Left ventricle myocardium inferior (tissue), 1 donor: ENCODE results near the gene FRMD4A. TPM values are rescaled to one million over a fixed set of nuclear protein-coding genes. Genes with fewer than 3 reads are reported as not detected.

Experiments
- DNase-seq: peaks from one replicate; pipeline ENCODE4 v3.0.0-alpha.2; 2020
- H3K27ac ChIP-seq: fragments of 200-600 bp; replicated peaks from 2 replicates; pipeline ENCODE4 v1.8.0; 2021
- H3K27me3 ChIP-seq: fragments of 200-600 bp; 2 replicates; pipeline ENCODE4 v1.8.0; 2021; ENCODE audit warnings: low read depth
- H3K36me3 ChIP-seq: fragments of 200-600 bp; 2 replicates; pipeline ENCODE4 v1.8.0; 2021
- H3K4me1 ChIP-seq: fragments of 200-600 bp; 2 replicates; pipeline ENCODE4 v1.8.0; 2021
- H3K4me3 ChIP-seq: fragments of 200-600 bp; 2 replicates; pipeline ENCODE4 v1.8.0; 2021; ENCODE audit warnings: mild to moderate bottlenecking, moderate library complexity
- H3K9me3 ChIP-seq: fragments of 200-600 bp; replicated peaks from 2 replicates; pipeline ENCODE4 v1.8.0; 2021
- intact Hi-C: fragments of 100-400 bp; cut with micrococcal nuclease; formaldehyde crosslinking; loops from one replicate; pipeline ENCODE4 v1.11.0; 2022
- total RNA-seq: library from RNA; stranded (reverse); fragmentation: NEBNext Ultra II Directional; extraction: Animal tissue kit (Norgen Biotek cat#: 25700); gene quantifications from one replicate; pipeline ENCODE4 v1.2.1, GENCODE V29; 2021
- TF ChIP-seq, protein P1 (sequence below): fragments of 200-600 bp; IDR thresholded peaks from 2 replicates; pipeline ENCODE4 v1.8.0; 2021; ENCODE audit warnings: antibody characterized with exemption, mild to moderate bottlenecking, borderline replicate concordance
- donor health status: DM: no; HTN: yes; CAD: no; lungs with severe emphysema.

The FRMD4A gene
- total RNA-seq, 1 donor from 2014 or later, result 26.1 TPM

DNA sequence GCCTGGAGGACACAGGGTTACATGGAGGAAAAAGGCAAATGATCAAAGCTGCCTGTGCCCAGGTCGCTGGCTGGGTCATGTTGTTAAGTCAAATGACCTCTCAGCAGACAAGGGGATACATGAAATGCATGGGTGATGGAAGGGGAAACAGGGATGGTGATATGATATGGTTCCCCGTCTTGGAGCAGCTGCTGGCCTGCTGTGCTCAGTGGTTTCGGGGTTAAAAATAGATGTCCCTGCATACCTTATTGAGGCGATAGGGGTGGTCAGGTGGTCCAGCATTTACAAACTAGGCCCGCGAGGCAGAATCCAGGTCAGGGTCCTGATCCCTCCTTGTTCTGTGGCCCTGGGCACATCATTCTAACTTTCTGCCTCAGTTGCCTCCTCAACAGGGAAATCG is 586.8 kb downstream of the FRMD4A start:
- peaks cover 23% of the 10 kb centered on the region for H3K36me3 ChIP-seq
- H3K4me1 ChIP-seq, result peaks cover 12% of the 10 kb centered on the region
- TF ChIP-seq, protein P1, sequence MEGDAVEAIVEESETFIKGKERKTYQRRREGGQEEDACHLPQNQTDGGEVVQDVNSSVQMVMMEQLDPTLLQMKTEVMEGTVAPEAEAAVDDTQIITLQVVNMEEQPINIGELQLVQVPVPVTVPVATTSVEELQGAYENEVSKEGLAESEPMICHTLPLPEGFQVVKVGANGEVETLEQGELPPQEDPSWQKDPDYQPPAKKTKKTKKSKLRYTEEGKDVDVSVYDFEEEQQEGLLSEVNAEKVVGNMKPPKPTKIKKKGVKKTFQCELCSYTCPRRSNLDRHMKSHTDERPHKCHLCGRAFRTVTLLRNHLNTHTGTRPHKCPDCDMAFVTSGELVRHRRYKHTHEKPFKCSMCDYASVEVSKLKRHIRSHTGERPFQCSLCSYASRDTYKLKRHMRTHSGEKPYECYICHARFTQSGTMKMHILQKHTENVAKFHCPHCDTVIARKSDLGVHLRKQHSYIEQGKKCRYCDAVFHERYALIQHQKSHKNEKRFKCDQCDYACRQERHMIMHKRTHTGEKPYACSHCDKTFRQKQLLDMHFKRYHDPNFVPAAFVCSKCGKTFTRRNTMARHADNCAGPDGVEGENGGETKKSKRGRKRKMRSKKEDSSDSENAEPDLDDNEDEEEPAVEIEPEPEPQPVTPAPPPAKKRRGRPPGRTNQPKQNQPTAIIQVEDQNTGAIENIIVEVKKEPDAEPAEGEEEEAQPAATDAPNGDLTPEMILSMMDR, result no peak
- no peak overlapping the region for H3K27ac ChIP-seq
- no peak for DNase-seq
- intact Hi-C loops, result no loop called here
- H3K9me3 ChIP-seq, result no peaks in the 10 kb centered on the region
- no peaks in the 10 kb centered on the region for H3K27me3 ChIP-seq
- no peak overlapping the region for H3K4me3 ChIP-seq

DNA sequence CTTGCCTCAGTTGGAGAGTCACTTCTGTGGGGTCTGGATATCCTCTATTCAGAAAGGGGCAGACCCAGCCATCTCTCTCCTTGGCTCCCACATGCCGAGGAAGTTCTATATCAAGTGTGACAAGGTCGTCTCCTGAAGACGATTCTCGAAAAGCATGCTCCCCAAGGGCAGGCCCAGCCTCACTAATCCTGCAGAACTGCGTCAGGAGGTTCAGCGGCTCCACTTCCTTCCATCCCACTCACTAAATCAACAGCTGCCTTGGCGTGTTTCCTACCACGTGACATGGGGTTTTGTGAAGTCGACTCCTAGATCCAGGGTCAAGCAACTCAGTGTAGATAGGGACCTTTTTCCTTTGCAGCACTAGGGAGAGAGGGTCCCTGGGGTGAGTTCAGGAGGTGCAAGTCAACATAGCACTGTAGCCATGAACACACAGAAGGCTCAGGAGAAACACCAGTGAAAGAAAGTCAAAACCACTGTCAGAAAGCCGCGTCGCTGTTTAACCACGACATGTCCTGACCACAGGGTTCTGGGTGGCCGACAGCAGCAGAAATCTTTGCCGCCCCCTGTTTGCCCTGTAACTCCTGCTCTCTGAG is 587.5 kb downstream of the FRMD4A start:
- no peak for DNase-seq
- TF ChIP-seq, protein P1, result no peak
- no peak overlapping the region for H3K4me3 ChIP-seq
- intact Hi-C loops, result no loop called here
- no peak overlapping the region for H3K27ac ChIP-seq
- no peaks in the 10 kb centered on the region for H3K27me3 ChIP-seq
- H3K4me1 ChIP-seq, result peaks cover 12% of the 10 kb centered on the region
- no peaks in the 10 kb centered on the region for H3K9me3 ChIP-seq
- peaks cover 29% of the 10 kb centered on the region for H3K36me3 ChIP-seq

DNA sequence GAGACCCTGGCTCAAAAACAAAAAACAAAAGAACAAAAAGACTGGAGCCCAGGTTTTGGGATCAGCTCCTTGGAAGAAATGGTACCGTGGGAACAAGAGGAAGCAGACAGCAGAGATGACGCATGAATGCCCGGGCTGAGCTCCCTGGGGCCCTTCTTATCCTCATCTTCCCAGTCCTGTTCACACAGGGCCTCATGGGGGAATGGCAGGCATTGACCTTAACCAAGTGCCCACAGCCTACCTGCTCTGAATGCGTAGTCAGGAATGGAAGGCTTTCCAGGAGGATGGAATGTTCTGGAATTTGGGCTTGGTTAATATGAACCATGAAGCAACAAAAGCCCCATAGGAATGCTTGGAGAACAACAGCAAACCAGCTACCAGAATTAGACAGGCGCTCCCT is 589.3 kb downstream of the FRMD4A start:
- no peak for DNase-seq
- Histone ChIP-seq H3K36me3 (peaks cover 46% of the 10 kb centered on the region), H3K9me3 (no peaks in the 10 kb centered on the region), H3K4me1 (peaks cover 12% of the 10 kb centered on the region), H3K4me3 (no peak overlapping the region), H3K27me3 (no peaks in the 10 kb centered on the region), H3K27ac (no peak overlapping the region)
- TF ChIP-seq, protein P1, result no peak
- intact Hi-C loops, result no loop called here

DNA sequence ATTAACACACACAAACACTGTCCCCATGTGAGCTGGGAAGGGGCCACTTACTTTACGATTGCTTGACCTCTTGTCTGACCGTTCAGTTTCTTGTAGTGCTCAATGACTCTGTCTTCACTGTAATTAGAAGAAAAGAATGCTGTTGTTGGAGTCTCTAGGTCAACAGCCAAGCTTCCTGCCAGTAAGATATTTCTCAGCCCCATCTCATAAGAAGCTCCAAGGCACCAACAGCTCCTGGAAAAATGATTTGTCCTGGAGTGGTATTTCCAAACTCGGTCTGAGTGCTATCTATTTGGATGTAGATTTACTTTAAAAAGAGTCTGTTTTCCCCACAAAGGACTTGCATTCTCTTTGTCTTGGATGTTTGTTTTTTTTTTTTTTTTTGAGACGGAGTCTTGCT is 590.3 kb downstream of the FRMD4A start:
- TF ChIP-seq, protein P1, result no peak
- Histone ChIP-seq H3K4me3 (no peak overlapping the region), H3K9me3 (no peaks in the 10 kb centered on the region), H3K27me3 (no peaks in the 10 kb centered on the region), H3K27ac (no peak overlapping the region), H3K4me1 (peaks cover 12% of the 10 kb centered on the region), H3K36me3 (peaks cover 49% of the 10 kb centered on the region)
- DNase-seq, result no peak
- intact Hi-C loops, result no loop called here

DNA sequence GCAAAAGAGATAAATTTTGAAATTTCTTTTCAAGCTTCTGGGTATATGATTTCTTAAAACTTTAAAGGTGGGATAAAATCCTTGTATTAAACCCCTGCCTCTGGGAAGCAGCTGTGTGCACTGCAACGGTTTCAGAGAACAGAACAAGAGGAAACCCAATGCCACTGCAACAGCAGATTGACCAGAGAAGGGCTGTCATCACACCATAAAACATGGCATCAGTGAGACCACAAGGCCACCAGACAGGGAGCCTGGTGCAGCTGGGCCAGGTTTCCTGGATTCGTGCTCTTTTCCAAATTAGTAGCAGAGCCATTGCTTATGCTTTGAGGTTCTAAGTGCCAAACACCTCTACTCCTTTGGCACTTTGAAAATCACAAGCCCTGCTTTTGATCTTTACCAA is 591.5 kb downstream of the FRMD4A start:
- Histone ChIP-seq H3K9me3 (no peaks in the 10 kb centered on the region), H3K27me3 (no peaks in the 10 kb centered on the region), H3K27ac (no peak overlapping the region), H3K36me3 (peaks cover 51% of the 10 kb centered on the region), H3K4me3 (no peak overlapping the region), H3K4me1 (peaks cover 11% of the 10 kb centered on the region)
- DNase-seq, result no peak
- TF ChIP-seq, protein P1, result no peak
- intact Hi-C loops, result no loop called here
